Astrocyte (in vitro differentiated cells and primary cell): Measurements from ENCODE around the gene PTGIR.

Experiments
- EZH2 ChIP-seq: IDR thresholded peaks from 2 replicates; pipeline ENCODE4 v1.6.1; 2012; ENCODE audit warnings: mild to moderate bottlenecking, low read length, inconsistent platforms; ENCODE audit not compliant: insufficient read depth
- TF ChIP-seq, protein P1 (sequence below): IDR thresholded peaks from 2 replicates; pipeline ENCODE4 v1.5.1; 2011; ENCODE audit warnings: low read depth, mild to moderate bottlenecking, inconsistent platforms, low read length, moderate library complexity; ENCODE audit not compliant: insufficient read depth

DNA sequence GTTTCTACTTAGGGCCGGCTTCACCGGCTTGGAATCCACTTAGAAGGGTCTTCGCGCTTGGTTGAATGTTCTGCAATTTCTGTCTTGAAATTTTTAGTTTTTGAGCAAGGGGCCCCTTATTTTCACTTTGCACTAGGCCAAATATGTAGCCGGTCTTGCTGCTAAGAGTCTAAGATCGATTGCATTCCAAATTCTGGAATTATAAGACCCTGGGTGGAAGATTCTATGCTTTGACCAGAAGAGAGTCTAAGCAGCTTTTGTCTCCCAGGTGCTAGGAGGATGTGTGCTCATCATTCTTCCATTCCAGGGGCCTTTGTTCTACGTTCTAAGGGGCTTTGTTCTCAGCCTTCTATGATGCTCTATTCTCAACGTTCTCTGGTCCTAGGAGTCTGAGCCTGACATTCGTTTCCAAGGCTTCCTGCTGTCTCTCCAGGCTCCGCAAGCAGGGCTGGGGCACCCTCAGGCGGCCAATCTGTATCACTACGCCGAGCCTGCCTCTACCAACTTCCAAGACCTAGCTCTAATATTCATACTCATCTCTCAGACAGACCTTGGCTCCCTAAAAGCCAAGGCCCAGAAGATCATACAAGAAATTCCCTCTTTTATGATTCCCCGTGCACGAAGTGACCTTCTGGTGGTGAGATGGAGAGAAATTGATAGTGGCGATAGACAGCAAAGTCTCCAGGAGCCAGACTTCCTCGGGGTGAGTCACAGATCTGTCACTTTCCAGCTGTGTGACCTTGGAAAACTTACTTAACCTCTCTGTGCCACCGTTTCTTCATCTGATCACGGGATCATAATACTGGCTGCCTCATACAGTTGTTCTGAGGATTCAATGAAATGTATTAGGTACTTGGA, 37.1 kb upstream of the PTGIR start:
- TF ChIP-seq, protein P1, sequence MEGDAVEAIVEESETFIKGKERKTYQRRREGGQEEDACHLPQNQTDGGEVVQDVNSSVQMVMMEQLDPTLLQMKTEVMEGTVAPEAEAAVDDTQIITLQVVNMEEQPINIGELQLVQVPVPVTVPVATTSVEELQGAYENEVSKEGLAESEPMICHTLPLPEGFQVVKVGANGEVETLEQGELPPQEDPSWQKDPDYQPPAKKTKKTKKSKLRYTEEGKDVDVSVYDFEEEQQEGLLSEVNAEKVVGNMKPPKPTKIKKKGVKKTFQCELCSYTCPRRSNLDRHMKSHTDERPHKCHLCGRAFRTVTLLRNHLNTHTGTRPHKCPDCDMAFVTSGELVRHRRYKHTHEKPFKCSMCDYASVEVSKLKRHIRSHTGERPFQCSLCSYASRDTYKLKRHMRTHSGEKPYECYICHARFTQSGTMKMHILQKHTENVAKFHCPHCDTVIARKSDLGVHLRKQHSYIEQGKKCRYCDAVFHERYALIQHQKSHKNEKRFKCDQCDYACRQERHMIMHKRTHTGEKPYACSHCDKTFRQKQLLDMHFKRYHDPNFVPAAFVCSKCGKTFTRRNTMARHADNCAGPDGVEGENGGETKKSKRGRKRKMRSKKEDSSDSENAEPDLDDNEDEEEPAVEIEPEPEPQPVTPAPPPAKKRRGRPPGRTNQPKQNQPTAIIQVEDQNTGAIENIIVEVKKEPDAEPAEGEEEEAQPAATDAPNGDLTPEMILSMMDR = peak; percentile 87
- no peak for TF ChIP-seq EZH2
